Measurements from ENCODE around the gene AGAP1. TPM values are rescaled to one million over a fixed set of nuclear protein-coding genes. Genes with fewer than 3 reads are reported as not detected.

The AGAP1 gene
- total RNA-seq, 1 donor from 2014 or later, result 13.5 TPM

- no peak for DNase-seq (ENCODE audit: low spot score)
These were observed 310.8 kb downstream of the AGAP1 start for GRCh38 chr2:235804676-235805075.

GRCh38 chr2:235806986-235807750, 313.3 kb downstream of the AGAP1 start:
- DNase-seq (ENCODE audit: low spot score), result no peak

GRCh38 chr2:235808366-235808765, 314.5 kb downstream of the AGAP1 start:
- DNase-seq (ENCODE audit: low spot score), result no peak

- DNase-seq (ENCODE audit: low spot score), result no peak
These were observed 316.4 kb downstream of the AGAP1 start for GRCh38 chr2:235810252-235810651.

GRCh38 chr2:235810846-235811245, 317.0 kb downstream of the AGAP1 start:
- no peak for DNase-seq (ENCODE audit: low spot score)

GRCh38 chr2:235811446-235812184, 317.8 kb downstream of the AGAP1 start:
- DNase-seq (ENCODE audit: low spot score), result no peak

GRCh38 chr2:235812185-235812665, 318.4 kb downstream of the AGAP1 start:
- DNase-seq (ENCODE audit: low spot score), result no peak

GRCh38 chr2:235813398-235813797, 319.6 kb downstream of the AGAP1 start:
- DNase-seq (ENCODE audit: low spot score), result no peak

GRCh38 chr2:235820571-235820970, 326.7 kb downstream of the AGAP1 start:
- DNase-seq (ENCODE audit: low spot score), result no peak

- no peak for DNase-seq (ENCODE audit: low spot score)
These were observed 330.5 kb downstream of the AGAP1 start for GRCh38 chr2:235824331-235824730.

GRCh38 chr2:235825946-235826345, 332.1 kb downstream of the AGAP1 start:
- no peak for DNase-seq (ENCODE audit: low spot score)

- DNase-seq (ENCODE audit: low spot score), result no peak
These were observed 333.0 kb downstream of the AGAP1 start for GRCh38 chr2:235826826-235827225.

- peak; percentile 32 for DNase-seq (ENCODE audit: low spot score)
These were observed 333.7 kb downstream of the AGAP1 start for GRCh38 chr2:235827585-235827992.

GRCh38 chr2:235829726-235830125, 335.9 kb downstream of the AGAP1 start:
- no peak for DNase-seq (ENCODE audit: low spot score)

- DNase-seq (ENCODE audit: low spot score), result no peak
These were observed 337.9 kb downstream of the AGAP1 start for GRCh38 chr2:235831755-235832154.

- no peak for DNase-seq (ENCODE audit: low spot score)
These were observed 339.1 kb downstream of the AGAP1 start for GRCh38 chr2:235832941-235833340.

- DNase-seq (ENCODE audit: low spot score), result no peak
These were observed 340.3 kb downstream of the AGAP1 start for GRCh38 chr2:235833971-235834620.

GRCh38 chr2:235834781-235835180, 340.9 kb downstream of the AGAP1 start:
- DNase-seq (ENCODE audit: low spot score), result no peak

- no peak for DNase-seq (ENCODE audit: low spot score)
These were observed 342.0 kb downstream of the AGAP1 start for GRCh38 chr2:235835810-235836209.

GRCh38 chr2:235836491-235836911, 342.7 kb downstream of the AGAP1 start:
- DNase-seq (ENCODE audit: low spot score), result peak; percentile 27

GRCh38 chr2:235839226-235839625, 345.4 kb downstream of the AGAP1 start:
- no peak for DNase-seq (ENCODE audit: low spot score)

GRCh38 chr2:235839974-235840373, 346.1 kb downstream of the AGAP1 start:
- DNase-seq (ENCODE audit: low spot score), result no peak

Measured in umbilical cord (tissue), 2 donors.